ENCODE results near the gene CLEC6A.
"Not testable (repeated sequence)": the region's sequence is repeated elsewhere in the genome, so short reads cannot be mapped to it uniquely, and the experiment has no call there.

The CLEC6A gene

DNA sequence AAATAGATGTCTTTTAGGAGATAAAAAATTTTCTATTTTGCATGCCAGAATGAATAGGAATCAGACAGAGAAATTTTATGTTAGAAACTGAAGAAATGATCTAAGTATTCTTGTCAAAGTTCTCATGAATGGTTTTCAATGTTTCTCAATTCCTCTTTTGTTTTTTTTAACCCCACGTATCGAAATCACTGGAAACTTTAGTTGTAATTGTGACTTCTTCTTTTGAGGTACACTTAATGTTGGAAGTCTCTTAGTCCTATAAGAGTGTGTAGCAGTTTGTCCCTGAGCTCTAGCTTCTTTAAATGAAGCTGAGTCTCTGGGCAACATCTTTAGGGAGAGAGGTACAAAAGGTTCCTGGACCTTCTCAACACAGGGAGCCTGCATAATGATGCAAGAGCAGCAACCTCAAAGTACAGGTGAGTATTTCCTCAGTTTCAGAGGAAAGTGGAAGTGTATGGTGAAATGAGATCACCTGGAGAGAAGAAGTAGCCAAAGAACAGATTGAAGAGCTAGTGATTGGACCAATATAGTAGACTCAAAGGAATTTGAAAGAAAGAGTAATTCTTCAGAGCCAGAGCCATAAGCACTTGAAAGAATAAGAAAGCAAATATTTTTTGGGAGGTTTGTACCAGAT is at the start of gene CLEC6A:
CLEC6A (plus strand) TSS at position 236 of the 634 bp plus-strand sequence; CDS start at position 386, 150 bp downstream.
- H3K9ac ChIP-seq (ENCODE audit: low read depth, low read length), result no peak within 1 kb of the TSS
- H3K9me3 ChIP-seq (ENCODE audit: control insufficient read depth, insufficient read depth, low read length), result no peaks in the 10 kb centered on the region
- H3K36me3 ChIP-seq (ENCODE audit: control insufficient read depth, insufficient read depth, low read length), result no peaks in the 10 kb centered on the region
- H3K4me3 ChIP-seq (ENCODE audit: low read depth, low read length), result no peak within 1 kb of the TSS
- no peak within 1 kb of the TSS for H3K27ac ChIP-seq (ENCODE audit: low read depth, low read length)
- no peaks in the 10 kb centered on the region for H3K27me3 ChIP-seq (ENCODE audit: control insufficient read depth, insufficient read depth, low read length)
- peaks cover 35% of the 10 kb centered on the region for H3K4me1 ChIP-seq (ENCODE audit: control insufficient read depth, insufficient read depth, low read length)

DNA sequence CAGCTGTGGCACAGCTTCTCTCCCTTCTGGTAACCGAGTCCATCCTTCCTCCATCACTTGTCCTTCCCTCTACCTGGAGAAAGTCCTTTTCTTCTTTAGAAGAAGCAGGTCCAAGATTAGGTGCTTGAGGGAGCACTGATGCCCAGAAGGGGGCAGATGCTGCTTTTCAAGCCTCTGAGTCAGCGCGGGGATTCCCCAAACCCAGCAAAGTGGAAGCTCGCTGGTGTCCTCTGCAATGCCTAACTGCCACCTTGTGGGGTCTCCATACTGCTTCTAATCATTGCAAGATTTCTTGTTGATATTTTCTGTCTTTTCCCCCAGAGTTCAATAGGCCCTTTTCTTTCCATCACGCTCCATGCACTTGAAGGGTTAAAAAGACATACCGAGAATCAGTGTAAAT is 36.2 kb upstream of the CLEC6A start:
- H3K9me3 ChIP-seq (ENCODE audit: control insufficient read depth, insufficient read depth, low read length); H3K4me1 ChIP-seq (ENCODE audit: control insufficient read depth, insufficient read depth, low read length); H3K36me3 ChIP-seq (ENCODE audit: control insufficient read depth, insufficient read depth, low read length); H3K27ac ChIP-seq (ENCODE audit: low read depth, low read length); H3K27me3 ChIP-seq (ENCODE audit: control insufficient read depth, insufficient read depth, low read length); H3K4me3 ChIP-seq (ENCODE audit: low read depth, low read length); H3K9ac ChIP-seq (ENCODE audit: low read depth, low read length): not testable (repeated sequence)

DNA sequence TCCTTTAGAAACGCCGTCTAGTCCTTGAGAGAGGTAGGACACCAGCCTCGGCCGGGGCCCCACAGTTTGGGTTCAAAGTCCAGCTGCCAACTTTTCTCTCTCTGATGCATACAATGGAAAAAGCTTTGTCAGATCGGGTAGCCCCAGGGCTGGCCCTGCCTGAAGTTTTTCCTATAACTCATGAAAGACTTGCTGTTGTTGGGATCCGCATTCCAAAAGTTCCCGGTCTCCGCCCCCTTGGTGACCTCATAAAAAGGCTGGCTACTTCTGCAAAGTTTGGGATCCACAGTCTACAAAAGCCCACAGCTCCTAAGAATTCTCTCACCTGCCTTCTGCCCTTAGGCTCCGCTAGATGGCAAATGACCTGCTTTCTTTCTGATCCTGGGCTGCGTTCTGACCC is 35.3 kb upstream of the CLEC6A start:
- H3K9ac ChIP-seq (ENCODE audit: low read depth, low read length), result no peak overlapping the region
- no peaks in the 10 kb centered on the region for H3K27me3 ChIP-seq (ENCODE audit: control insufficient read depth, insufficient read depth, low read length)
- no peaks in the 10 kb centered on the region for H3K9me3 ChIP-seq (ENCODE audit: control insufficient read depth, insufficient read depth, low read length)
- H3K36me3 ChIP-seq (ENCODE audit: control insufficient read depth, insufficient read depth, low read length), result no peaks in the 10 kb centered on the region
- H3K4me3 ChIP-seq (ENCODE audit: low read depth, low read length), result no peak overlapping the region
- H3K27ac ChIP-seq (ENCODE audit: low read depth, low read length), result no peak overlapping the region
- no peaks in the 10 kb centered on the region for H3K4me1 ChIP-seq (ENCODE audit: control insufficient read depth, insufficient read depth, low read length)

DNA sequence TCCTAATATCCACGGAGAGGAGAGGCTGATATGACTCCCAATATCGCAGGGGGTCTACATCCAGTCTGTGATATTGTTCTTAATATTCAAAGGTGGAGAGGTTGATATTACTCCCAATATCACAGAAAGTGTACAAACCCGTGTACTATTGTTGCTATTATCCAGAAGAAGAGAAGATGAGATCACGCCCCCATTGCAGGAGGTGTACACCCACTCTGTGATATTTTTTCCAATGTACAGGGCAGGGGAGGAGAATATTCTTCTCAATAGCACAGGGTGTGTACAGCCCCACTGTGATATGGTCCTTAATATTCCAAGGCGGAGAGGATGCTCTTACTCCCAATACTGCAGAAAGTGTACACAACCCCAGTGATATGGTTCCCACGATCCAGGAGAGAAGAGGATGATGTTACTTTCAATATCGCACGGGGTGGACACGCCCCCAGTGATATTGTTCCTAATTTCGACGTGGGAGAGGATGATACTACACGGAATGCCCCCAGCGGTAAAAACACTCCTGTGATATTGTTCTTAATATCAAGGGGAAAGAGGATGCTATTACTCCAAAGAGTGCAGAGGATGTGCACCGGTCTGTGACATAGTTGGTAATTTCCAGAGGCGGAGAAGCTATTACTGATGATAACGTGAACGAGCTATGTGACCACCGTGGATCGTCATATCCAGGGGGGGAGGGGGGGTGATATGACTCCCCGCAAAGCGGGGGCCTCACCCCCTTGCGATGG is 11.1 kb upstream of the CLEC6A start:
- not testable (repeated sequence) for H3K4me1 ChIP-seq (ENCODE audit: control insufficient read depth, insufficient read depth, low read length); H3K9me3 ChIP-seq (ENCODE audit: control insufficient read depth, insufficient read depth, low read length); H3K9ac ChIP-seq (ENCODE audit: low read depth, low read length); H3K27ac ChIP-seq (ENCODE audit: low read depth, low read length); H3K4me3 ChIP-seq (ENCODE audit: low read depth, low read length); H3K36me3 ChIP-seq (ENCODE audit: control insufficient read depth, insufficient read depth, low read length); H3K27me3 ChIP-seq (ENCODE audit: control insufficient read depth, insufficient read depth, low read length)

DNA sequence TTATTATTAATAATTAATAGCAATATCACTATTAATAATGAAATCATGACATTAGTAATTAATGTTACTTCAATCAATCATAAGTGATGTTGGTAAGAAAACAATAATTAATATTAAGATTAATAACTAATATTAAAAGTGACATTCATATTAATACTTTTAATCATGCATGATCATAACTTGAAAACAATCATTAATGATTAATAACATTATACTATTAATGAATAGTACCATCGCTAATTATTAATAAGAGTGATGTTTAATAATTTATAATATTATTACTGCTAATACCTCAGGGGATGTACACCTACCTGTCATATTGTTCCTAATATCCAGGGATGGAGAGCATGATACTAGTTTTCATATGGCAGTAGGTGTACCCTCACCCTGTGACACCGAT is 10.0 kb upstream of the CLEC6A start:
- Histone ChIP-seq H3K9ac (ENCODE audit: low read depth, low read length) (no peak overlapping the region), H3K27ac (ENCODE audit: low read depth, low read length) (no peak overlapping the region)

DNA sequence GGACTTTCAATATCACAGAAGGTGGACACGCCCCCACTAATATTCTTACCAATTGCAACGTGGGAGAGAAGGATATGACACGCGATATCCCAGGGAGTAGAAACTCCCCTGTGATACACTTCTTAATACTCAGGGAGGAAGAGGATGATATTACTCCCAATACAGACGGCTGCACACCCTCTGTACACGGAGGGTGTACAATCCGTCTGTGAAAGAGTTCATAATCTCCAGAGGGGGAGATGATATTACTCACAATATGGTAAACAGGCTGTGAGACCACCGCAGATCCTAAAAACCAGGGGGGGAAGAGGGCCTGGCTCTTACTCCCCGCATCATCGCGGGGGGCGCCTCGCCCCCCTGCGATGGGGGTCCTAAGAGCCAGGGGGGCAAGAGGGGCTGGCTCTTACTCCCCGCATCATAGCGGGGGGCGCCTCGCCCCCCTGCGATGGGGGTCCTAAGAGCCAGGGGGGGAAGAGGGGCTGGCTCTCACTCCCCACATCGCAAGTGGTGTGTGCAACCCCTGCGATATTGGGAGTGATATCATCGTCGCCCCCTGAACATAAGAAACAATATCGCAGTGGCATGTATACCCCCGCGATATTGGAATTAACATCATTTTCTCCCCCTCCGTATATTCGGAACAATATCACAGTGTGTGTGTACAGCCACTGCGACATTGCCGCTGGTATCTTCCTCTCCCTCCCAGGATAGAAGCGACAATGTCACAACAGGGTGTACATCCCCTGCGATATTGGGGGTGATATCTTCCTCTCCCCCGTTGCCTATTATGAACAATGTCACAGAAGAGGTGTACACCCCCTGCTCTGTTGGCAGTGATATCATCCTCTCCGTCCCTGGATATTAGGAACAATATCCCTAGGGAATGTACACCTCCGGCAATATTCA is 8.9 kb upstream of the CLEC6A start:
- H3K9me3 ChIP-seq (ENCODE audit: control insufficient read depth, insufficient read depth, low read length), result no peaks in the 10 kb centered on the region
- no peak overlapping the region for H3K4me3 ChIP-seq (ENCODE audit: low read depth, low read length)
- no peaks in the 10 kb centered on the region for H3K27me3 ChIP-seq (ENCODE audit: control insufficient read depth, insufficient read depth, low read length)
- 0 out of 2 replicates have a peak, but pooled peaks cover 4% of the 10 kb centered on the region for H3K4me1 ChIP-seq (ENCODE audit: control insufficient read depth, insufficient read depth, low read length)
- H3K27ac ChIP-seq (ENCODE audit: low read depth, low read length), result no peak overlapping the region
- H3K36me3 ChIP-seq (ENCODE audit: control insufficient read depth, insufficient read depth, low read length), result no peaks in the 10 kb centered on the region
- H3K9ac ChIP-seq (ENCODE audit: low read depth, low read length), result no peak overlapping the region

More for the DNA sequence above, 10.0 kb upstream of the CLEC6A start:
- Histone ChIP-seq H3K4me1 (ENCODE audit: control insufficient read depth, insufficient read depth, low read length) (0 out of 2 replicates have a peak, but pooled peaks cover 4% of the 10 kb centered on the region), H3K36me3 (ENCODE audit: control insufficient read depth, insufficient read depth, low read length) (no peaks in the 10 kb centered on the region), H3K27me3 (ENCODE audit: control insufficient read depth, insufficient read depth, low read length) (no peaks in the 10 kb centered on the region), H3K4me3 (ENCODE audit: low read depth, low read length) (no peak overlapping the region), H3K9me3 (ENCODE audit: control insufficient read depth, insufficient read depth, low read length) (no peaks in the 10 kb centered on the region)

DNA sequence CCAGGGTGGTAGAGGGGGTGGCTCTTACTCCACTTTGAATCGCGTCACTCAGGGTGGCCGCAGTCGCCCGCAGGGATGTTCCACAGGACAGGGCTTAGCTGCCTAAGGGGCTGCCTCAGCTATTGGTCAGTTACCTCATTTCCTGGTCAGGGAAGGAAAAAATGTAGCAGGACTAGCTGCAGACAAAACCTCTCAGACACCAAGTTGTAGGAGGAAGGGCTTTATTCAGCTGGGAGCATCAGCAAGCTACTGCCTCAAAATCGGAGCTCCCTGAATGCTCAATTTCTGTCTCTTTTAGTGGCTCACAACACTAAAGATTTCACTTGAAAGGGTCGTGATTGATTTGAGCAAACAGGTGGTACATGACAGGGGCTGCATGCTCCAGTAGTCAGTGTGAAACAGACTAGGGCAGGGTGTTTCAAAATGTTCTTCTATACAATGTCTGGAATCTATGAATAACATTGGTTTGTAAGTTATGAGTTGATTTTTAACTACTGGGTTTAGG is 6.4 kb upstream of the CLEC6A start:
- Histone ChIP-seq H3K27me3 (ENCODE audit: control insufficient read depth, insufficient read depth, low read length) (no peaks in the 10 kb centered on the region), H3K9ac (ENCODE audit: low read depth, low read length) (no peak overlapping the region), H3K4me1 (ENCODE audit: control insufficient read depth, insufficient read depth, low read length) (peaks cover 19% of the 10 kb centered on the region), H3K4me3 (ENCODE audit: low read depth, low read length) (no peak overlapping the region), H3K27ac (ENCODE audit: low read depth, low read length) (no peak overlapping the region), H3K9me3 (ENCODE audit: control insufficient read depth, insufficient read depth, low read length) (no peaks in the 10 kb centered on the region), H3K36me3 (ENCODE audit: control insufficient read depth, insufficient read depth, low read length) (no peaks in the 10 kb centered on the region)

DNA sequence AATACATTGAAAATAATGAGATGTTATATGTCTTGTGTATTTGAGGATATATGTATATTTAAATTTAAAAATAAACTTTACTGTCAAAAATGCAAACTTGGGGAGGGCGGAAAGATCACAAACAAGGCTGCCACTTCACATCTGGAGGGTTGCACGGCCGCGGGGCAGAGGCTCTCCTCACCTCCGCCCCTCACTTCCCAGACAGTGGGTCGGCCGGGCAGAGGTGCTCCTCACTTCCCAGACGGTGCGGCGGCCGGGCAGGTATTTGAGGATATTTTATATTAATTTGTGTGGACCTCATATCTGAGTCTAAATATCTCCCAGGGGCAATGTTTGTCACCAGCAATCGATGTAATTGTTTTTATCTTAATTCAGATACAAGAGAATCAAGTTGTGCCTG is 3.7 kb upstream of the CLEC6A start:
- H3K27me3 ChIP-seq (ENCODE audit: control insufficient read depth, insufficient read depth, low read length), result no peaks in the 10 kb centered on the region
- no peaks in the 10 kb centered on the region for H3K36me3 ChIP-seq (ENCODE audit: control insufficient read depth, insufficient read depth, low read length)
- H3K9ac ChIP-seq (ENCODE audit: low read depth, low read length), result no peak overlapping the region
- no peak overlapping the region for H3K27ac ChIP-seq (ENCODE audit: low read depth, low read length)
- H3K9me3 ChIP-seq (ENCODE audit: control insufficient read depth, insufficient read depth, low read length), result no peaks in the 10 kb centered on the region
- H3K4me1 ChIP-seq (ENCODE audit: control insufficient read depth, insufficient read depth, low read length), result peaks cover 35% of the 10 kb centered on the region
- no peak overlapping the region for H3K4me3 ChIP-seq (ENCODE audit: low read depth, low read length)

DNA sequence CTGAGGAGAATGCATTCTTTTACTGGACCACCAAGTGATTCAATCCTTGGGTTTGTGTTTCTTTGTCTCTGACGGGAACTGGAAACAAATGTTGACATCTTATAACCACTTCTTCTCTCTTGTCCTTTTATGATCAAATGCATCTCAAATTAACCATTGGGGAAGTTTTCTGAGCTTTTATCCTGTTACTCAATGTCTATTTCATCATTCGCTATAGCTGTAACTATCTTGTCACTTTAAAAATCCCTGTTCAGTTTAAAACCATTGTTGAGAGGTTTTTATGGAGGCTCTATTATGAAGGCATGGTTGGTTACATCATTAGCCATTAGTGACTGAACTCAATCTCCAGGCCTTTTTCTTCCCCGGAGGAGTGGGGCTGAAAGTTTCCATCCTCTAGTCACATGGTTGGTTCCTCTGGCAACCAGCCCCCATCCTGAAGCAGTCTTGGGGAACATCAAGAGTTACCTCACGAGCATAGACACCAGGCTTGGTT is 2.7 kb upstream of the CLEC6A start:
- Histone ChIP-seq H3K4me3 (ENCODE audit: low read depth, low read length) (no peak overlapping the region), H3K36me3 (ENCODE audit: control insufficient read depth, insufficient read depth, low read length) (no peaks in the 10 kb centered on the region), H3K27me3 (ENCODE audit: control insufficient read depth, insufficient read depth, low read length) (no peaks in the 10 kb centered on the region), H3K27ac (ENCODE audit: low read depth, low read length) (peak overlapping the region; percentile 87), H3K9ac (ENCODE audit: low read depth, low read length) (no peak overlapping the region), H3K4me1 (ENCODE audit: control insufficient read depth, insufficient read depth, low read length) (peaks cover 35% of the 10 kb centered on the region), H3K9me3 (ENCODE audit: control insufficient read depth, insufficient read depth, low read length) (no peaks in the 10 kb centered on the region)

DNA sequence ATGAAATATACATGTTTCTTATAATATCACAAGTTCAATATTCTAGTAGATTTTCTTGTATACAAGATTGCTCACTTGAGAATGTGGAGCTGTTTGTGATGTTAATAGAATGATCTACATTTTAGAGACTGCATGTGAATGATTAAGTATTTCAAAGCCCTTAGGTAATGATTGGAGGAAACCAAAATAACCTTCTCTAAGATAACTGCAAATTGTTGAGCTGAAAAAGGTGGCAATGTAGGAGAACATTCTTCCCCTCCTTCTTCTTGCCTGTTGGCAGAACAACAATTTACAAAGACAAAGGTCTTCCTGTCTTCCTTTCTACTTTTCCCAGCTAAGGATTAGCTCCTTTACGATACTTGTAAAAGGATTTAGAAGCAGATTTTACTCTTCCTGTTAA is 2.0 kb upstream of the CLEC6A start:
- Histone ChIP-seq H3K9ac (ENCODE audit: low read depth, low read length) (peak overlapping the region; percentile 6; the same call in 1 of the 2 replicates), H3K27ac (ENCODE audit: low read depth, low read length) (peak overlapping the region; percentile 87), H3K4me3 (ENCODE audit: low read depth, low read length) (no peak overlapping the region), H3K9me3 (ENCODE audit: control insufficient read depth, insufficient read depth, low read length) (no peaks in the 10 kb centered on the region), H3K27me3 (ENCODE audit: control insufficient read depth, insufficient read depth, low read length) (no peaks in the 10 kb centered on the region), H3K36me3 (ENCODE audit: control insufficient read depth, insufficient read depth, low read length) (no peaks in the 10 kb centered on the region), H3K4me1 (ENCODE audit: control insufficient read depth, insufficient read depth, low read length) (peaks cover 35% of the 10 kb centered on the region)

Data from HUES48 (cell line).